DND-41 (cell line): ENCODE measurements around the gene FAM89A.

Source experiments
- ATAC-seq: fragments of 200-7000 bp; cut with Tn5 transposase; 3 replicates; pipeline ENCODE4 v1.9.1; 2021; ENCODE audit warnings: low read depth; ENCODE audit not compliant: insufficient read depth
- DNase-seq: peaks from one replicate; pipeline ENCODE4 v3.0.0-alpha.2; 2020
- H2AFZ ChIP-seq: 2 replicates; pipeline ENCODE4 v1.6.0; 2012; ENCODE audit warnings: low read depth, low read length
- H3K27ac ChIP-seq: 2 replicates; pipeline ENCODE4 v1.5.1; 2012; ENCODE audit warnings: low read length, inconsistent platforms
- H3K27me3 ChIP-seq: fragments of 200-600 bp; sonication (generic); 2 replicates; pipeline ENCODE4 v1.6.0; 2012; ENCODE audit warnings: low read length, mild to moderate bottlenecking, inconsistent platforms; ENCODE audit not compliant: insufficient read depth, poor library complexity
- H3K36me3 ChIP-seq: 2 replicates; pipeline ENCODE4 v1.5.1; 2012; ENCODE audit warnings: low read length, inconsistent platforms; ENCODE audit not compliant: insufficient read depth
- H3K4me1 ChIP-seq: 2 replicates; pipeline ENCODE4 v1.5.1; 2012; ENCODE audit warnings: mild to moderate bottlenecking, low read length; ENCODE audit not compliant: insufficient read depth
- H3K4me2 ChIP-seq: 2 replicates; pipeline ENCODE4 v1.6.0; 2012; ENCODE audit warnings: mild to moderate bottlenecking, moderate library complexity, low read length, inconsistent platforms; ENCODE audit not compliant: insufficient read depth
- H3K4me3 ChIP-seq, 2 experiments: fragments of 200-600 bp in 1 of 2; shearing (Covaris generic) in 1 of 2; 2 replicates each; pipeline ENCODE4 v1.5.1; 2012 to 2016; ENCODE audit warnings: inconsistent platforms in 2 of 2, low read length in 2 of 2, mild to moderate bottlenecking in 2 of 2, low read depth in 1 of 2, moderate library complexity in 1 of 2
- H3K79me2 ChIP-seq: 2 replicates; pipeline ENCODE4 v1.6.0; 2012; ENCODE audit warnings: low read length, inconsistent platforms; ENCODE audit not compliant: insufficient read depth
- H3K9ac ChIP-seq: 2 replicates; pipeline ENCODE4 v1.6.0; 2012; ENCODE audit warnings: low read depth, mild to moderate bottlenecking, inconsistent platforms, low read length, moderate library complexity
- H3K9me3 ChIP-seq: 2 replicates; pipeline ENCODE4 v1.5.1; 2012; ENCODE audit warnings: low read length, moderate library complexity, mild to moderate bottlenecking, inconsistent platforms; ENCODE audit not compliant: insufficient read depth, severe bottlenecking
- H4K20me1 ChIP-seq: 2 replicates; pipeline ENCODE4 v1.6.0; 2012; ENCODE audit warnings: low read length; ENCODE audit not compliant: insufficient read depth
- EZH2 ChIP-seq: IDR thresholded peaks from 3 replicates; pipeline ENCODE4 v1.6.1; 2012; ENCODE audit warnings: borderline replicate concordance, low read depth, mild to moderate bottlenecking, moderate library complexity, low read length, inconsistent platforms; ENCODE audit not compliant: severe bottlenecking
- TF ChIP-seq, protein P1 (sequence below): IDR thresholded peaks from 2 replicates; pipeline ENCODE4 v1.5.1; 2012; ENCODE audit warnings: borderline replicate concordance, low read length, moderate library complexity, mild to moderate bottlenecking; ENCODE audit not compliant: poor library complexity, severe bottlenecking; ENCODE audit errors: extremely low read depth

Gene FAM89A

DNA sequence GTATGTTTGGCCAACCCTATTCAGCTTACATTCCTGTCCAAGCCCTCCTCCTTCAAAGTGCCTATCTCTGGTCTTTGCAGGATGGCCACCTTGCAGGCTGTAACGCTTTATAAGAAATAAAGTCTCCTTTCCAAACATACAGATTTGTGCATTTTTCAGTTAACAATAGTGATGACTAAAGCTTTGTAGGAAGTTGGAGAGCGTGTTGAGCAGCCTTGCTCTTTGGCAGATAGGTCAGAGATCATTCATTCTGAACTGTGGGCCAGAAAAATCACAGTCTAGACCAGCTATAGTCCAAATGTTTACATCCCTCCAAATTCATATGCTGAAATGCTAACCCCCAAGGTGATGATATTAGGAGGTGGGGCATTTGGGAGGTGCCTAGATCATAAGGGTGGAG is 34.0 kb upstream of the FAM89A start:
- DNase-seq (no peak), ATAC-seq (no peak)
- no peak overlapping the region for H3K27ac ChIP-seq
- no peaks in the 10 kb centered on the region for H4K20me1 ChIP-seq
- TF ChIP-seq EZH2: no peak
- TF ChIP-seq, protein P1, sequence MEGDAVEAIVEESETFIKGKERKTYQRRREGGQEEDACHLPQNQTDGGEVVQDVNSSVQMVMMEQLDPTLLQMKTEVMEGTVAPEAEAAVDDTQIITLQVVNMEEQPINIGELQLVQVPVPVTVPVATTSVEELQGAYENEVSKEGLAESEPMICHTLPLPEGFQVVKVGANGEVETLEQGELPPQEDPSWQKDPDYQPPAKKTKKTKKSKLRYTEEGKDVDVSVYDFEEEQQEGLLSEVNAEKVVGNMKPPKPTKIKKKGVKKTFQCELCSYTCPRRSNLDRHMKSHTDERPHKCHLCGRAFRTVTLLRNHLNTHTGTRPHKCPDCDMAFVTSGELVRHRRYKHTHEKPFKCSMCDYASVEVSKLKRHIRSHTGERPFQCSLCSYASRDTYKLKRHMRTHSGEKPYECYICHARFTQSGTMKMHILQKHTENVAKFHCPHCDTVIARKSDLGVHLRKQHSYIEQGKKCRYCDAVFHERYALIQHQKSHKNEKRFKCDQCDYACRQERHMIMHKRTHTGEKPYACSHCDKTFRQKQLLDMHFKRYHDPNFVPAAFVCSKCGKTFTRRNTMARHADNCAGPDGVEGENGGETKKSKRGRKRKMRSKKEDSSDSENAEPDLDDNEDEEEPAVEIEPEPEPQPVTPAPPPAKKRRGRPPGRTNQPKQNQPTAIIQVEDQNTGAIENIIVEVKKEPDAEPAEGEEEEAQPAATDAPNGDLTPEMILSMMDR: no peak
- H3K4me3 ChIP-seq: no peak overlapping the region
- no peak overlapping the region for H2AFZ ChIP-seq
- H3K9ac ChIP-seq: no peak overlapping the region
- no peaks in the 10 kb centered on the region for H3K36me3 ChIP-seq
- H3K9me3 ChIP-seq: no peaks in the 10 kb centered on the region
- no peaks in the 10 kb centered on the region for H3K79me2 ChIP-seq
- no peaks in the 10 kb centered on the region for H3K4me1 ChIP-seq
- no peak overlapping the region for H3K4me2 ChIP-seq
- H3K27me3 ChIP-seq: peaks cover 5% of the 10 kb centered on the region

DNA sequence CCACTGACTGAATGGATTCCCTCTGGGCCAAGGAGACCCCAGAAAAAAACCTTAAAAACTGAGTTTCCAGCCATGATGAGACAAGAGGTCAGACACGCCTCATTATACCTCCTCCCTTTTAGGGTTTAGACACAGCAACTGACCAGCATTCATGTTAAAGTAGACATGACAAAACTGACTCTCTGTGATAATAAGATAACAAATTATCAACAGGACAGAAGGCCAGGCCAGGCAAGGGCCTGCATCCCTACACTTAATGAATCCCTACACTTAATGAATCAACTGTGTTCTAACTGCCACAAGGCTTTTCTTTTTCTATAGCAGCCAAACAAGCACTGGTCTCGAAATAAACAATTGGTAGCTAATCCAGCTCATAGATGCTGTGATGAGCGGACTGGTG is 33.3 kb upstream of the FAM89A start:
- Histone ChIP-seq H3K4me3 (no peak overlapping the region), H2AFZ (no peak overlapping the region), H3K27me3 (peaks cover 5% of the 10 kb centered on the region), H3K4me1 (no peaks in the 10 kb centered on the region), H3K4me2 (no peak overlapping the region), H3K9ac (no peak overlapping the region), H3K27ac (no peak overlapping the region), H3K36me3 (no peaks in the 10 kb centered on the region), H3K9me3 (no peaks in the 10 kb centered on the region), H3K79me2 (no peaks in the 10 kb centered on the region), H4K20me1 (no peaks in the 10 kb centered on the region)
- DNase-seq (no peak), ATAC-seq (no peak)
- TF ChIP-seq, protein P1: no peak
- TF ChIP-seq EZH2: no peak

GRCh38 chr1:231072502-231073094 is 32.5 kb upstream of the FAM89A start:
- Histone ChIP-seq H4K20me1 (no peaks in the 10 kb centered on the region), H3K4me1 (no peaks in the 10 kb centered on the region), H3K27ac (no peak overlapping the region), H3K4me2 (no peak overlapping the region), H3K36me3 (no peaks in the 10 kb centered on the region), H3K9ac (no peak overlapping the region), H2AFZ (no peak overlapping the region), H3K4me3 (no peak overlapping the region), H3K9me3 (no peaks in the 10 kb centered on the region), H3K79me2 (no peaks in the 10 kb centered on the region), H3K27me3 (peaks cover 5% of the 10 kb centered on the region)
- DNase-seq (no peak), ATAC-seq (no peak)
- TF ChIP-seq, protein P1: no peak
- TF ChIP-seq EZH2: no peak
